ENCODE measurements around the gene KCNAB2.

DNA sequence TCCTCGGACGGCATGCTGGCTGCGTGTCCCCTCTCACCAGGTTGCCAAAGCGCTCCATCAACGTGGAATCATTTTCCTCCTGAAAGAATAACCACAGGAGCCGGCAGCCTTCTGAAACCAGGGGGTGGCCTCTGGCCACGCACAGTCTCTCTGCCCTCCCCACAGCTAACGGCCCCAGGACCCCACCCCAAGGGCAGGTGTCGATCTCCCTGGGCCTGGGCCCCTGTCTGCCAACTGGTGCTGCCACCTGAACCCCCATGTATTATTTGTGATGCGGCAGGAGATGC, 46.1 kb downstream of the KCNAB2 start:
- TF ChIP-seq, protein P1, sequence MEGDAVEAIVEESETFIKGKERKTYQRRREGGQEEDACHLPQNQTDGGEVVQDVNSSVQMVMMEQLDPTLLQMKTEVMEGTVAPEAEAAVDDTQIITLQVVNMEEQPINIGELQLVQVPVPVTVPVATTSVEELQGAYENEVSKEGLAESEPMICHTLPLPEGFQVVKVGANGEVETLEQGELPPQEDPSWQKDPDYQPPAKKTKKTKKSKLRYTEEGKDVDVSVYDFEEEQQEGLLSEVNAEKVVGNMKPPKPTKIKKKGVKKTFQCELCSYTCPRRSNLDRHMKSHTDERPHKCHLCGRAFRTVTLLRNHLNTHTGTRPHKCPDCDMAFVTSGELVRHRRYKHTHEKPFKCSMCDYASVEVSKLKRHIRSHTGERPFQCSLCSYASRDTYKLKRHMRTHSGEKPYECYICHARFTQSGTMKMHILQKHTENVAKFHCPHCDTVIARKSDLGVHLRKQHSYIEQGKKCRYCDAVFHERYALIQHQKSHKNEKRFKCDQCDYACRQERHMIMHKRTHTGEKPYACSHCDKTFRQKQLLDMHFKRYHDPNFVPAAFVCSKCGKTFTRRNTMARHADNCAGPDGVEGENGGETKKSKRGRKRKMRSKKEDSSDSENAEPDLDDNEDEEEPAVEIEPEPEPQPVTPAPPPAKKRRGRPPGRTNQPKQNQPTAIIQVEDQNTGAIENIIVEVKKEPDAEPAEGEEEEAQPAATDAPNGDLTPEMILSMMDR (IDR thresholded peaks at IDR 0.05; ENCODE audit: low read length): no peak
- no peak for TF ChIP-seq EZH2 (IDR thresholded peaks at IDR 0.05; ENCODE audit: borderline replicate concordance, low read length)
